HAP-1 (cell line): ENCODE data around the gene FTO.

Source experiments
- DNase-seq, 2 experiments: peaks; one replicate each; pipeline ENCODE4 v3.0.0-alpha.2; 2016 to 2020; ENCODE audit warnings: low spot score in 2 of 2
- H3K27me3 ChIP-seq: fragments of 250-450 bp; sonication (Bioruptor Pico); 2 replicates; pipeline ENCODE4 v1.5.1; 2020; ENCODE audit warnings: low read depth, mild to moderate bottlenecking, moderate library complexity
- H3K36me3 ChIP-seq: fragments of 250-450 bp; sonication (Bioruptor Pico); replicated peaks from 2 replicates; pipeline ENCODE4 v1.5.1; 2020; ENCODE audit warnings: mild to moderate bottlenecking
- H3K4me1 ChIP-seq: fragments of 250-450 bp; sonication (Bioruptor Pico); 2 replicates; pipeline ENCODE4 v1.5.1; 2020; ENCODE audit warnings: mild to moderate bottlenecking
- H3K4me3 ChIP-seq: fragments of 250-450 bp; sonication (Bioruptor Pico); 2 replicates; pipeline ENCODE4 v1.5.1; 2020; ENCODE audit warnings: mild to moderate bottlenecking, moderate library complexity
- H3K9me3 ChIP-seq: fragments of 250-450 bp; sonication (Bioruptor Pico); 2 replicates; pipeline ENCODE4 v1.5.1; 2020; ENCODE audit warnings: mild to moderate bottlenecking, moderate library complexity
- in situ Hi-C: fragments of 300-500 bp; cut with MboI; formaldehyde crosslinking; loops from 3 replicates; pipeline ENCODE4 v1.14.3; 2020; ENCODE audit warnings: low sequenced_read_pairs, inconsistent platforms, mixed read lengths

Gene FTO

DNA sequence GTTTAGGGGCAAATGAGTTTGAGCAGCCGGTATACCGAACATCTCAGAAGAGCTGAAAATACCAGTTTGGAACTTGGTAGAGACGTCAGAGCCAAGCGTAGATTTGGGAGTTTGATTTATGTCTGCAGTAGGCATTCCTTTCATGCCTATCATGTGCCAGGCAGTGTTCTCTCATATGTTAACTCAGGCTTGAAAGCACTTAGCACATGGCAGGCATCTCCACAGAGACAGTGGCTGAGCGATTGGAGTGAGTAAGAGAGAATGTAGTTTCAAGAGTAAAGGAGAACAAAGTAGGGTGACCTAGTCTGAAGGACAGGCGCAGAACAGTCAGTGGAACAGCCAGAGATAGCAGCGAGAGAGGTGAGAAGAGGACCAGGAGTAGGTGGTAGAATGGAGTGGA lies 207.0 kb downstream of the FTO start:
- H3K36me3 ChIP-seq = no peaks in the 10 kb centered on the region; the same call in 1 of the 2 replicates
- H3K4me1 ChIP-seq = peaks cover 23% of the 10 kb centered on the region
- H3K9me3 ChIP-seq = no peaks in the 10 kb centered on the region
- H3K4me3 ChIP-seq = no peak overlapping the region
- in situ Hi-C loops = no loop called here
- no peak for DNase-seq
- H3K27me3 ChIP-seq = no peaks in the 10 kb centered on the region

- no peak overlapping the region for H3K4me3 ChIP-seq
- in situ Hi-C loops = no loop called here
- H3K27me3 ChIP-seq = no peaks in the 10 kb centered on the region
- no peak for DNase-seq
- no peaks in the 10 kb centered on the region; the same call in 1 of the 2 replicates for H3K36me3 ChIP-seq
- no peaks in the 10 kb centered on the region for H3K9me3 ChIP-seq
- H3K4me1 ChIP-seq = peaks cover 23% of the 10 kb centered on the region
Observed at GRCh38 chr16:53911513-53911912, 207.6 kb downstream of the FTO start.

DNA sequence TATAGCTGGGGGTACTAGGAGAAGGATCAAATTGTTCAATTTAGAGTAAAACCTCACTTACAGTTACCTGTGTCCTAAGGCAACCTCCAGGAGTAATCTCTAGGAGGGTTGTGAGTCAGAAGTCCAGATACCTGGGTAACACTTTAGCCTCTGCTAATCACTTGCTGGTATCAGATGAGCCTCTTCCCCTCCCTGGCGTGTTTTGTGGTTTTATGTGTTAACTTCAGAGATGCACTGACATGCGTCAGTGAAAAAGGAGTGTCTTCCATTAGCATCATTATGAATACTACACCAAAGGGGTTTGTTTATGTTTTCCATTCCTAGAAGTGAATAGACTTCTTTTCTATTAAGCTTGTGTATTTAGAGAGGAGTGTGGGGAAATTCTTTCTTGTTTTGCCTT lies 208.2 kb downstream of the FTO start:
- peak in 1 of 2 experiments; percentile 12 for DNase-seq
- no peak overlapping the region for H3K4me3 ChIP-seq
- peaks cover 23% of the 10 kb centered on the region for H3K4me1 ChIP-seq
- no peaks in the 10 kb centered on the region for H3K9me3 ChIP-seq
- H3K36me3 ChIP-seq = no peaks in the 10 kb centered on the region; the same call in 1 of the 2 replicates
- no peaks in the 10 kb centered on the region for H3K27me3 ChIP-seq
- in situ Hi-C loops = no loop called here

DNA sequence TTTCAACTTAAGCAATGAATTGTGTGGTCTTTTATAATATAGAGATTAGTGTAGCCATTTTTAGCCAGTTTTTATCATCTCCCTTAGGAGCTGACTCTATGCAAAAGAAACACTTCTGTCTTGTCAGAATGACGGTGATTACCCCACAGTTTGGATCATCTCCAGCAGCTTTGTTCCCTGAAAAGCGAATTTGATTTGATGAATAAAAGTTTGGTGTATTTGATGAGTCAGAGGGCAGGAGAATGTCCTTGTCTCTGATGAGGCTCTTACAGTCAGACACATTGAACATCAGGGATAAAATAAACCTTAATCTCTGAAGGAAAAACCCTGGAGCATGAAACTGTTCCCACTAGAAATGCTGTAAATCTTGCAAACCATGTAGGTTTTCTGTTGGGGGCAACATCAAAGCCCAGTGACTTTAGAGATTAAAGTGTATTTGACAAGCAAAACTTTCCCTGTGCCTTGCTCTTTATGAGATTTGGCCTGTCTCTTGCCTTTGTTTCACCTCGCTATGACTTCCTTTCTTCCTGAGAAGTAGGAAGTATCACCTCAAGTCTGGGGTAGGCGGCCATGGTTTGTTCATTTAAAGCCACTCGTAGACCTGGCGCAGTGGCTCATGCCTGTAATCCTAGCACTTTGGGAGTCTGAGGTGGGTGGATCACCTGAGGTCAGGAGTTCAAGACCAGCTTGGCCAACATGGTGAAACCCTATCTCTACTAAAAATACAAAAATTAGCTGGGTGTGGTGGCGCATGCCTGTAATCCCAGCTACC lies 209.3 kb downstream of the FTO start:
- Histone ChIP-seq H3K4me3 (no peak overlapping the region), H3K9me3 (no peaks in the 10 kb centered on the region), H3K27me3 (no peaks in the 10 kb centered on the region), H3K36me3 (no peaks in the 10 kb centered on the region; the same call in 1 of the 2 replicates), H3K4me1 (peaks cover 23% of the 10 kb centered on the region)
- DNase-seq = peak; percentile 69
- in situ Hi-C loops = no loop called here

DNA sequence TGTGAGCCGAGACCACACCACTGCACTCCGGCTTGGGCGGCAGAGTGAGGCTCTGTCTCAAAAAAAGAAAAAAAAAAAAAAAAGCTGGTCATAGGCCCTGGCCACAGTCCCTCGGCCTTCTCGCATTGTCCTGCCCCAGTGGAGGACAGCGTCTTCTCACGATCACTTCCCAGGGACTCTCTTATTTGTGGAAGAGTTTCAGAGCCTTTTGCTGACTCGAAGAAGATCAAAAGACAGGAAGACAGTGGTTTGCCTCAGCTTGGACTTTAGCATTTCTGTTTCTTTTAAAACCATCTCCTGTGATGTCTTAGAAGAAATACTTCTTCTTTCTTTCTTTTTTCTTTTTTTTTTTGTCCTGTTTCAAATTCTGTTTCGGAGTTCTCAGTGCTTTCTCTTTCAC lies 210.0 kb downstream of the FTO start:
- DNase-seq = no peak
- Histone ChIP-seq H3K27me3 (no peaks in the 10 kb centered on the region), H3K9me3 (no peaks in the 10 kb centered on the region), H3K4me3 (no peak overlapping the region), H3K4me1 (peaks cover 23% of the 10 kb centered on the region), H3K36me3 (no peaks in the 10 kb centered on the region; the same call in 1 of the 2 replicates)
- in situ Hi-C loops = no loop called here

DNA sequence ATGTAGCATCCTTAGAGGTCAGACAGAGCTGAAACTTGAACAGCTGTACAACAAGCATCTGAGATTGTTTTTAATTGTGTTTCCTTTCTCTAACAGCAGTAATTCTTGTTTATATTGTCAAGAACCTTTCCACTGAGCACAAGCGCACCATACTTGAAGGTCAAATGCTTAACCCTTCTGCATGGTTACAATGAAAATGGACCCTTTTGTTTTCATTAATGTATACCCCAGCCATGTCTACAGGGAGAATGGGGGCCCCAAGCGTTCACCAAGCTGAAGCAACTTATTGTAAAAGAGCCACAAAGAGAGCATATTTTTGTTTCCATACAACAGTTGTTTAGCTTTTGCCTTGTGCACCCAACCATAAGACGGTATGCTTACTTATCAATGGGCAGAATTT lies 210.8 kb downstream of the FTO start:
- Histone ChIP-seq H3K9me3 (no peaks in the 10 kb centered on the region), H3K36me3 (no peaks in the 10 kb centered on the region; the same call in 1 of the 2 replicates), H3K4me1 (peaks cover 23% of the 10 kb centered on the region), H3K27me3 (no peaks in the 10 kb centered on the region), H3K4me3 (no peak overlapping the region)
- DNase-seq = no peak
- in situ Hi-C loops = no loop called here

GRCh38 chr16:53915452-53916160 lies 211.7 kb downstream of the FTO start:
- Histone ChIP-seq H3K4me1 (peaks cover 23% of the 10 kb centered on the region), H3K36me3 (no peaks in the 10 kb centered on the region; the same call in 1 of the 2 replicates), H3K4me3 (no peak overlapping the region), H3K9me3 (no peaks in the 10 kb centered on the region), H3K27me3 (no peaks in the 10 kb centered on the region)
- in situ Hi-C loops = no loop called here
- DNase-seq = no peak

- DNase-seq = peak in 1 of 2 experiments; percentile 16
- Histone ChIP-seq H3K9me3 (no peaks in the 10 kb centered on the region), H3K27me3 (no peaks in the 10 kb centered on the region), H3K36me3 (no peaks in the 10 kb centered on the region), H3K4me1 (no peaks in the 10 kb centered on the region; the same call in 1 of the 2 replicates), H3K4me3 (no peak overlapping the region)
- in situ Hi-C loops = no loop called here
Observed at GRCh38 chr16:53920988-53921387, 217.0 kb downstream of the FTO start.

DNA sequence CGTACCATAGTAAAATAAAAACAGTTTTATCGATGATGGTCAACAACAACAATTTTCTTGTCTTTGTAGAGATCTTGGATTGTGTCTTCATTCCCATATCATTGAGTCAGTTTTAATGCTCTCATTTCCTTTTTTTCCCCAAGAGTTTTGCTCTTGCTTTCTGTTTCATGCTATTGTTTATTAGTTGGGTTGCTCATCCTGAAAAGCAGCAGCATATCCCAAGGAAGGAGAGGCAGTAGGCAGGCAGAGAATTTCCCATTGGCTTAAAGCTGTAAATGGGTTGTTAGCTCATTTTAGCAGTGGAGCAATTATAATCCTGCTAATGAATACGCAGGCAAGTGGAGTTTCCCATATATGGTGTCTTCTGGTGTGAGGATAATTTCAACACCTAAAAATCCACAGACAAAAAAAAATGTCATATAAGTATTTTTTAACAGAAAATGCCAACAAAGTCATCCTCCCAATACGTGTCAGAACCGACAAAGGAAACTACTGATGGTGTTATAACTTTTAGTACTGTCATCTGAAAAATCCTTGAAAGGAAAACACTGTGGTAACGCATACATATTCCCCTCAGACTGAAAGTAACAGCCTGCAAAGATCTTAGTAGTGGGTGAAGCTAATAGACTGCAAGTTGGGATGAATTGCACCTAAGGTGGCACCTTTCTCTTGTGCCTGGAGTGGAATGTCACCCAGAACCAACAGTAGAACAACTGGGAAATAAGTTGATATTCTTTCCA lies 218.3 kb downstream of the FTO start:
- in situ Hi-C loops = no loop called here
- Histone ChIP-seq H3K27me3 (no peaks in the 10 kb centered on the region), H3K9me3 (no peaks in the 10 kb centered on the region), H3K36me3 (no peaks in the 10 kb centered on the region), H3K4me1 (no peaks in the 10 kb centered on the region; the same call in 1 of the 2 replicates), H3K4me3 (no peak overlapping the region)
- no peak for DNase-seq

- no peaks in the 10 kb centered on the region for H3K9me3 ChIP-seq
- no peaks in the 10 kb centered on the region for H3K36me3 ChIP-seq
- in situ Hi-C loops = no loop called here
- H3K4me3 ChIP-seq = no peak overlapping the region
- no peak for DNase-seq
- no peaks in the 10 kb centered on the region; the same call in 1 of the 2 replicates for H3K4me1 ChIP-seq
- no peaks in the 10 kb centered on the region for H3K27me3 ChIP-seq
Observed at GRCh38 chr16:53922807-53923571, 219.0 kb downstream of the FTO start.

- DNase-seq = no peak
- H3K36me3 ChIP-seq = no peaks in the 10 kb centered on the region
- H3K27me3 ChIP-seq = no peaks in the 10 kb centered on the region
- no peaks in the 10 kb centered on the region; the same call in 1 of the 2 replicates for H3K4me1 ChIP-seq
- in situ Hi-C loops = loop anchor here (25.0 kb wide), 1 partner anchor 1338 kb away; no protein-coding TSS in a partner anchor
- H3K9me3 ChIP-seq = no peaks in the 10 kb centered on the region
- no peak overlapping the region for H3K4me3 ChIP-seq
Observed at GRCh38 chr16:53924331-53925106, 220.6 kb downstream of the FTO start.

- H3K4me1 ChIP-seq = no peaks in the 10 kb centered on the region; the same call in 1 of the 2 replicates
- in situ Hi-C loops = loop anchor here (25.0 kb wide), 1 partner anchor 1337 kb away; no protein-coding TSS in a partner anchor
- H3K9me3 ChIP-seq = no peaks in the 10 kb centered on the region
- no peak overlapping the region for H3K4me3 ChIP-seq
- H3K27me3 ChIP-seq = no peaks in the 10 kb centered on the region
- no peak for DNase-seq
- no peaks in the 10 kb centered on the region for H3K36me3 ChIP-seq
Observed at GRCh38 chr16:53925107-53925410, 221.1 kb downstream of the FTO start.
